ENCODE measurements around the gene NFIB. TPM values are rescaled to one million over a fixed set of nuclear protein-coding genes. Genes with fewer than 3 reads are reported as not detected.

Gene NFIB
- total RNA-seq, 1 donor from 2014 or later = 0.30 TPM

GRCh38 chr9:14062586-14063221 lies 251.2 kb downstream of the NFIB start:
- H3K27me3 ChIP-seq = no peaks in the 10 kb centered on the region

DNA sequence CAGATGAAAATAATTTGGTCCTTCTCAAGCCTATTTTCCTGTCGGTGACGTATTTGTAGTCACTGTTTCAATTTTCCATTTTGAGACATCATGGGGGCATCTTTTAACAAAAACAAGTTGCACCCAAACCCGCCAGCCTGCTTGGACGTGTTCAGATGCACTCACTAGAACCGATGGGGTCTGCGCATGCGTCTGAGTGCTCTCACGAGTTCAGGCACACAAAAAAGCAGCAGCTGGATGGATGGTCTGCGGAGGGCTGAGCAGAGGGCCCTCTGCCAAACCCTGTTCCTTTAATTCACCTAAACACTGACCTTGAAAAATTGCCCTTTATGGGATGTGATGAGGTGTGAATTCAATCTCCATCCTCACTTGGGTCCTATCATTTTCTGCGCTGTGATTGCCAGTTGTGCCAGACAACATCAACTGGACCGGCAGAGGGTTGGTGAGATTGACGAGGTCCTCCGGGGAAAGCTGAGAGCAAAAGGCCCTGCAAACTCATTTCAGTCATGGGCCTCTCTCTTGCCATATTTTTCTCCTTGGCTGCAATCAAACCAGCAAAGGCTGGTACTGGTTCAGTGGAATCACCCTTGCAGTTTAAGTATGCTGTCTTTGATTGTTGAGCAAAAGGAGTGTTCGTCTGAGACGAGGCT lies 251.9 kb downstream of the NFIB start:
- Mint-ChIP-seq H3K4me3 (no peak overlapping the region), H3K4me1 (no peaks in the 10 kb centered on the region), H3K9me3 (no peaks in the 10 kb centered on the region), H3K36me3 (no peaks in the 10 kb centered on the region), H3K27me3 (ENCODE audit: insufficient read depth, low read depth) (peaks cover 4% of the 10 kb centered on the region), H3K27ac (no peak overlapping the region)
- no peak for DNase-seq (ENCODE audit: low spot score)
- H3F3A ChIP-seq (ENCODE audit: low read depth) = no peaks in the 10 kb centered on the region
- H3K79me2 ChIP-seq (ENCODE audit: low read depth) = no peaks in the 10 kb centered on the region
- H3K9ac ChIP-seq = no peak overlapping the region
- H3K9me3 ChIP-seq (ENCODE audit: low read depth) = no peaks in the 10 kb centered on the region
- H3K27me3 ChIP-seq = no peaks in the 10 kb centered on the region
- no peaks in the 10 kb centered on the region for H4K20me1 ChIP-seq (ENCODE audit: low read depth)
- H3K4me2 ChIP-seq = no peak overlapping the region
- TF ChIP-seq EZH2 (IDR thresholded peaks at IDR 0.05) (no peak), EZH2phosphoT487 (IDR thresholded peaks at IDR 0.05) (no peak), CTCF (IDR thresholded peaks at IDR 0.05) (no peak)
- no peaks in the 10 kb centered on the region for H3K36me3 ChIP-seq
- no peak overlapping the region for H3K4me3 ChIP-seq
- H3K4me1 ChIP-seq = no peaks in the 10 kb centered on the region
- no peak overlapping the region for H2AFZ ChIP-seq (replicated peaks)
- H3K27ac ChIP-seq = no peak overlapping the region

More at GRCh38 chr9:14062586-14063221, 251.2 kb downstream of the NFIB start:
- no peak overlapping the region for H3K4me3 ChIP-seq
- Mint-ChIP-seq H3K27ac (no peak overlapping the region), H3K4me1 (no peaks in the 10 kb centered on the region), H3K9me3 (no peaks in the 10 kb centered on the region), H3K4me3 (no peak overlapping the region), H3K36me3 (no peaks in the 10 kb centered on the region), H3K27me3 (ENCODE audit: insufficient read depth, low read depth) (peaks cover 4% of the 10 kb centered on the region)
- H3K9me3 ChIP-seq (ENCODE audit: low read depth) = no peaks in the 10 kb centered on the region
- H4K20me1 ChIP-seq (ENCODE audit: low read depth) = no peaks in the 10 kb centered on the region
- no peak overlapping the region for H3K27ac ChIP-seq
- H3K79me2 ChIP-seq (ENCODE audit: low read depth) = no peaks in the 10 kb centered on the region
- no peak overlapping the region for H3K4me2 ChIP-seq
- TF ChIP-seq CTCF (IDR thresholded peaks at IDR 0.05) = no peak
- no peak for TF ChIP-seq EZH2 (IDR thresholded peaks at IDR 0.05)
- TF ChIP-seq EZH2phosphoT487 (IDR thresholded peaks at IDR 0.05) = no peak
- H2AFZ ChIP-seq (replicated peaks) = no peak overlapping the region
- H3K9ac ChIP-seq = no peak overlapping the region
- no peaks in the 10 kb centered on the region for H3F3A ChIP-seq (ENCODE audit: low read depth)
- no peak for DNase-seq (ENCODE audit: low spot score)
- H3K36me3 ChIP-seq = no peaks in the 10 kb centered on the region
- no peaks in the 10 kb centered on the region for H3K4me1 ChIP-seq

DNA sequence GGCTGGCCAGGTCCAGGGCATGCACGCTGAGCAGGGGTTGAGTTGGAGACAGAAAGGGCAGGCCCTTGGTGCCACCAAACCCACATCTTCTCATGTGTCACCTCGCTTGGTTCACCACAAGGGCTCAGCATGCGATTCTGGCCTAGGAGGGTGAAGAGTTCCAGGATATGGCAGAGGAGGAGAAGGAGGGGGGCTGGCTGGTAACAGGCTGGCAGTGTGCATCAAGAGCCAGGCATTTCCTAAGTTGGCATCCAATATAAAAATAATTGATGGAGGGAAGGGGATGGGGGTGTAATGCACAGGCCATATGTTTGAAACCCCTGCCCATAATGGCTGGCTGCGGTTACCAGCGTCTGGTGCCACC lies 255.6 kb downstream of the NFIB start:
- no peak overlapping the region for H3K4me3 ChIP-seq
- H3F3A ChIP-seq (ENCODE audit: low read depth) = no peaks in the 10 kb centered on the region
- H3K9me3 Mint-ChIP-seq = no peaks in the 10 kb centered on the region
- H3K4me1 ChIP-seq = peaks cover 12% of the 10 kb centered on the region
- TF ChIP-seq CTCF (IDR thresholded peaks at IDR 0.05) (no peak), EZH2 (IDR thresholded peaks at IDR 0.05) (no peak), EZH2phosphoT487 (IDR thresholded peaks at IDR 0.05) (no peak)
- H3K9me3 ChIP-seq (ENCODE audit: low read depth) = no peaks in the 10 kb centered on the region
- peaks cover 6% of the 10 kb centered on the region for H3K4me1 Mint-ChIP-seq
- no peaks in the 10 kb centered on the region for H3K27me3 ChIP-seq
- no peaks in the 10 kb centered on the region for H4K20me1 ChIP-seq (ENCODE audit: low read depth)
- no peak overlapping the region for H3K4me3 Mint-ChIP-seq
- H3K36me3 ChIP-seq = no peaks in the 10 kb centered on the region
- H3K27me3 Mint-ChIP-seq (ENCODE audit: insufficient read depth, low read depth) = peaks cover 4% of the 10 kb centered on the region
- H3K4me2 ChIP-seq = no peak overlapping the region
- H2AFZ ChIP-seq (replicated peaks) = no peak overlapping the region
- DNase-seq (ENCODE audit: low spot score) = no peak
- H3K36me3 Mint-ChIP-seq = no peaks in the 10 kb centered on the region
- H3K9ac ChIP-seq = no peak overlapping the region
- no peaks in the 10 kb centered on the region for H3K79me2 ChIP-seq (ENCODE audit: low read depth)
- H3K27ac ChIP-seq = no peak overlapping the region
- no peak overlapping the region for H3K27ac Mint-ChIP-seq
